ENCODE measurements around the gene SORBS2.

The SORBS2 gene

GRCh38 chr4:185666156-185666555 is 145.8 kb downstream of the SORBS2 start:
- no peak for FAIRE-seq

GRCh38 chr4:185665655-185666054 is 146.3 kb downstream of the SORBS2 start:
- no peak for FAIRE-seq

GRCh38 chr4:185664481-185664880 is 147.5 kb downstream of the SORBS2 start:
- FAIRE-seq: no peak

- no peak for FAIRE-seq
Measured at GRCh38 chr4:185662030-185662778, 149.8 kb downstream of the SORBS2 start.

GRCh38 chr4:185660340-185660739 is 151.7 kb downstream of the SORBS2 start:
- FAIRE-seq: no peak

- no peak for FAIRE-seq
Measured at GRCh38 chr4:185657699-185658098, 154.3 kb downstream of the SORBS2 start.

- FAIRE-seq: no peak
Measured at GRCh38 chr4:185657183-185657582, 154.8 kb downstream of the SORBS2 start.

GRCh38 chr4:185656467-185656931 is 155.5 kb downstream of the SORBS2 start:
- FAIRE-seq: no peak

- FAIRE-seq: no peak
Measured at GRCh38 chr4:185654965-185655554, 156.9 kb downstream of the SORBS2 start.

- no peak for FAIRE-seq
Measured at GRCh38 chr4:185654311-185654710, 157.7 kb downstream of the SORBS2 start.

GRCh38 chr4:185651851-185652250 is 160.1 kb downstream of the SORBS2 start:
- FAIRE-seq: no peak

GRCh38 chr4:185651137-185651677 is 160.8 kb downstream of the SORBS2 start:
- no peak for FAIRE-seq

- no peak for FAIRE-seq
Measured at GRCh38 chr4:185648631-185649030, 163.4 kb downstream of the SORBS2 start.

- FAIRE-seq: no peak
Measured at GRCh38 chr4:185645403-185645802, 166.6 kb downstream of the SORBS2 start.

- FAIRE-seq: no peak
Measured at GRCh38 chr4:185644408-185644807, 167.6 kb downstream of the SORBS2 start.

GRCh38 chr4:185642907-185643306 is 169.1 kb downstream of the SORBS2 start:
- FAIRE-seq: no peak

- FAIRE-seq: peak; percentile 98
Measured at GRCh38 chr4:185640811-185641675, 171.0 kb downstream of the SORBS2 start.

GRCh38 chr4:185638548-185639301 is 173.3 kb downstream of the SORBS2 start:
- no peak for FAIRE-seq

- FAIRE-seq: no peak
Measured at GRCh38 chr4:185638093-185638492, 173.9 kb downstream of the SORBS2 start.

GRCh38 chr4:185637163-185637875 is 174.7 kb downstream of the SORBS2 start:
- FAIRE-seq: no peak

GRCh38 chr4:185634066-185634652 is 177.8 kb downstream of the SORBS2 start:
- FAIRE-seq: peak; percentile 39
